Measurements from ENCODE around the gene PRKG1.

The PRKG1 gene

DNA sequence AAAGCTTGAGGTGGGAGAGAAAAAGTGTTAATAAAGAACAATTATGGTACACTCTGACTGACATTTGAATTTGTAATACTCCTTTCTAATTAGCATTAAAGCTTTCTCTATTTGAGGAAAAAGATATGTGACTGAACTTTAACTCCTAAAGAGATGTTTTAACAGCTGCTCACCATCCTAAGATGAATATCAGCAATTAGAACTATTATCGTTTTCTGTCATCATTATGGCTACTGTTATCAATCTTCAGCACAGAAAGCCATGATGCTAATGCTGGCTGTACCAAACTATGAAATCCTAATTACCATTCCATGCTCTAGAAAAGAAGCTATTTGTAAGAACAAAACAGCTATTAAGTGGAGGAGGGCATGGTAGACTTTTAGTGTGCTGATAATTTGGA is 853.9 kb downstream of the PRKG1 start:
- no peak for DNase-seq (ENCODE audit: low spot score)
- in situ Hi-C loops (cut with MboI; ENCODE audit: low pct_unique_long_range_greater_than_20kb, low sequenced_read_pairs, unreplicated experiment), result no loop called here
- TF ChIP-seq, protein P1, sequence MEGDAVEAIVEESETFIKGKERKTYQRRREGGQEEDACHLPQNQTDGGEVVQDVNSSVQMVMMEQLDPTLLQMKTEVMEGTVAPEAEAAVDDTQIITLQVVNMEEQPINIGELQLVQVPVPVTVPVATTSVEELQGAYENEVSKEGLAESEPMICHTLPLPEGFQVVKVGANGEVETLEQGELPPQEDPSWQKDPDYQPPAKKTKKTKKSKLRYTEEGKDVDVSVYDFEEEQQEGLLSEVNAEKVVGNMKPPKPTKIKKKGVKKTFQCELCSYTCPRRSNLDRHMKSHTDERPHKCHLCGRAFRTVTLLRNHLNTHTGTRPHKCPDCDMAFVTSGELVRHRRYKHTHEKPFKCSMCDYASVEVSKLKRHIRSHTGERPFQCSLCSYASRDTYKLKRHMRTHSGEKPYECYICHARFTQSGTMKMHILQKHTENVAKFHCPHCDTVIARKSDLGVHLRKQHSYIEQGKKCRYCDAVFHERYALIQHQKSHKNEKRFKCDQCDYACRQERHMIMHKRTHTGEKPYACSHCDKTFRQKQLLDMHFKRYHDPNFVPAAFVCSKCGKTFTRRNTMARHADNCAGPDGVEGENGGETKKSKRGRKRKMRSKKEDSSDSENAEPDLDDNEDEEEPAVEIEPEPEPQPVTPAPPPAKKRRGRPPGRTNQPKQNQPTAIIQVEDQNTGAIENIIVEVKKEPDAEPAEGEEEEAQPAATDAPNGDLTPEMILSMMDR (IDR thresholded peaks at IDR 0.05; ENCODE audit: extremely low read depth, insufficient read depth, missing control alignments), result no peak

DNA sequence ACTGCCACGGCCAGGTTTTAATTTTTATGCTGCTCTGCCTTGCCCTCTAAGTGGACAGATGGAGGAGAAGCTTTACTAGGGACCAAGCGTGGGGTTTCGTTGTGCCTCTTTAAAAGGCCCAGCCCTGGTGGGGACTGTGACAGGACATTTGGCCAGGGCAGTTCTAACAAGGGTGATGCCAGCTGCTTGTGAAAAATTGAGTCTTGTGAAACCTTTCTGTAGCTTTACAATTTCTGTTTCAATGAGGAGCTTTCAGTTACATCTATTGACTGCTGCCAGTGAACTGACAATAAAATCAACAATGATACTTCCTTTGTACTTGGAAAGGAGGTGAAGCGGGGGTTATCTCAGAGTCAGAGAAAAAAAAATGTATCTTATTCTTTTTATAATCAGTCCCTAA is 858.2 kb downstream of the PRKG1 start:
- TF ChIP-seq, protein P1 (IDR thresholded peaks at IDR 0.05; ENCODE audit: extremely low read depth, insufficient read depth, missing control alignments), result no peak
- in situ Hi-C loops (cut with MboI; ENCODE audit: low pct_unique_long_range_greater_than_20kb, low sequenced_read_pairs, unreplicated experiment), result no loop called here
- no peak for DNase-seq (ENCODE audit: low spot score)

DNA sequence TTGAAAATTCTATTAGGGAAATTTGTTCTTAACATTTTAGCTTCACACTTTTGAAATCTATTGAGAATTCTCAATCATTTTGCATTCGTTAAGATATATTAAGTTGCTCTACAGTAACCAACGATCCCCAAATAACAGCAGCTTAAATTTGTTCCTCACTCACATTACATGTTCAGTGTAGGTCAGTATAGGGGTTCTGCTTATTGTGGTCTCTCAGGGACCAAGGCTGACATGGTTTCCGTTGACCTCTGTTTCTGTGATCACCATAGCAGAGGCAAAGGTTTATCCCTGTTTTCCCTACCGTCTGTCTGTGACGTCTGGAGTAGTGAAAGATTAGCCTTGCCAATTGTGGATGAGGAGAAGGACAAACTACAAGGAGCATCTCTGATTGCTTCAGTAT is 860.1 kb downstream of the PRKG1 start:
- in situ Hi-C loops (cut with MboI; ENCODE audit: low pct_unique_long_range_greater_than_20kb, low sequenced_read_pairs, unreplicated experiment), result no loop called here
- TF ChIP-seq, protein P1 (IDR thresholded peaks at IDR 0.05; ENCODE audit: extremely low read depth, insufficient read depth, missing control alignments), result no peak
- DNase-seq (ENCODE audit: low spot score), result no peak

DNA sequence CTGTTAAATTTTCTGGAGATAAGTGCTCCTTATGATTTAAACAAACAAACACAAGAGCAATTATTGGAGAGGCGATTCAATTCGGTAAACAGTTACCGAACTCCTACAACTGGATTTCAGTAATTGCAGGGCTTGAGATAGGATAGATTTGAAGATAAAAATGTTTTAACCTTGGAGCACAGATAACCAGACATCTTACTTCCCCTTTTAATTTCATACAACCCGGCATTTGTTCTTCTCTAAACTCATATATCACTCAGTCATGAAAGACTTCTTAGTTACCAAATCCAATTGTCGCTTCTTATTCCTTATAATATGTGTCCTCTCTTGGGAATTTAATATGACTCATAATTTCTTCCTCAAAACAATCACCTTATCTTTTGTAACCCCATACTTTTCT is 861.1 kb downstream of the PRKG1 start:
- in situ Hi-C loops (cut with MboI; ENCODE audit: low pct_unique_long_range_greater_than_20kb, low sequenced_read_pairs, unreplicated experiment), result no loop called here
- no peak for DNase-seq (ENCODE audit: low spot score)

GRCh38 chr10:51937308-51938140 is 863.2 kb downstream of the PRKG1 start:
- DNase-seq (ENCODE audit: low spot score), result no peak
- in situ Hi-C loops (cut with MboI; ENCODE audit: low pct_unique_long_range_greater_than_20kb, low sequenced_read_pairs, unreplicated experiment), result no loop called here
- TF ChIP-seq, protein P1 (IDR thresholded peaks at IDR 0.05; ENCODE audit: extremely low read depth, insufficient read depth, missing control alignments), result no peak

More for the DNA sequence above, 861.1 kb downstream of the PRKG1 start:
- TF ChIP-seq, protein P1 (IDR thresholded peaks at IDR 0.05; ENCODE audit: extremely low read depth, insufficient read depth, missing control alignments), result no peak

GRCh38 chr10:51950371-51950995 is 876.2 kb downstream of the PRKG1 start:
- in situ Hi-C loops (cut with MboI; ENCODE audit: low pct_unique_long_range_greater_than_20kb, low sequenced_read_pairs, unreplicated experiment), result loop anchor here (25.0 kb wide), 1 partner anchor 538 kb away; no protein-coding TSS in a partner anchor
- DNase-seq (ENCODE audit: low spot score), result no peak
- TF ChIP-seq, protein P1 (IDR thresholded peaks at IDR 0.05; ENCODE audit: extremely low read depth, insufficient read depth, missing control alignments), result no peak
